Measurements from ENCODE around the gene NNAT.

NNAT gene

DNA sequence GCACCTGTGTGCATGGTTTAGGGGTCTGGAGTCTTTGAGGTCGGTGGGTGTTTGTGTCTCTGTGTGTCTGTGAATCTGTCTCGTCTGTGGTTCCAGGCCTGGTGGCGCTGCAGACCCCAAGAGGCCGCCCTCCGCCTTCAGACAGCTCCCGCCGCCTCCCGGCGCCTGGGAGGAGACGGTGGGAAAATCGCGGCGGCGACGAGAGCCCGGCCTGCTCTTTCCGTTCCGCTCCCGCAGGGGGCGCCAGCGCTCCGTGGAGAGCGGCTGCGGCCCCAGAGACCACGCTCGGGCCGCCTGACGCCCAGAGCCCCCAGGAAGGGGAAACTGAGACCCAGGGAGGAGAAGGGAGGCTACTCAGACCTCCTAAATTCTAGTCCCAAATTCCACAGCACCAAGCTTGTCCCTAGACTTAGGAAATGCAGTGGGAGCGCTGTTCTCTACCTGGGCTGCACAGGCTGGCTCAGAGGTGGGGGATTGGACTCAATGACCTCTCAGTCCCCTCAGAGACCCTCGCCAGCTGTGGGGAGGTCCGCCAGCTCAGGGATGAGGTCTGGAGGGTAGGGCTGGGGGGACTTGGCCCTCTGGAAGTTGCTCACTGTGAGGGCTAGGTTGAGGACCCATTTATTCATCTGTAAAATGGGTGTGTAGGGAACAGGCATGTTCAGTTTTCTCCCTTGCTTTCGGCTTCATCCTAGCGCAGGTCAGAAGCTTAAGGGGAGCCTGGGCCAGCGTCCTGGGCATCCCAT, 43.5 kb downstream of the NNAT start:
- DNase-seq (ENCODE audit: low read depth, low spot score), result no peak

GRCh38 chr20:37565134-37565811, 44.2 kb downstream of the NNAT start:
- no peak for DNase-seq (ENCODE audit: low read depth, low spot score)
- no peak overlapping the region for H3K27ac ChIP-seq

More for the DNA sequence above, 43.5 kb downstream of the NNAT start:
- H3K27ac ChIP-seq, result no peak overlapping the region

DNA sequence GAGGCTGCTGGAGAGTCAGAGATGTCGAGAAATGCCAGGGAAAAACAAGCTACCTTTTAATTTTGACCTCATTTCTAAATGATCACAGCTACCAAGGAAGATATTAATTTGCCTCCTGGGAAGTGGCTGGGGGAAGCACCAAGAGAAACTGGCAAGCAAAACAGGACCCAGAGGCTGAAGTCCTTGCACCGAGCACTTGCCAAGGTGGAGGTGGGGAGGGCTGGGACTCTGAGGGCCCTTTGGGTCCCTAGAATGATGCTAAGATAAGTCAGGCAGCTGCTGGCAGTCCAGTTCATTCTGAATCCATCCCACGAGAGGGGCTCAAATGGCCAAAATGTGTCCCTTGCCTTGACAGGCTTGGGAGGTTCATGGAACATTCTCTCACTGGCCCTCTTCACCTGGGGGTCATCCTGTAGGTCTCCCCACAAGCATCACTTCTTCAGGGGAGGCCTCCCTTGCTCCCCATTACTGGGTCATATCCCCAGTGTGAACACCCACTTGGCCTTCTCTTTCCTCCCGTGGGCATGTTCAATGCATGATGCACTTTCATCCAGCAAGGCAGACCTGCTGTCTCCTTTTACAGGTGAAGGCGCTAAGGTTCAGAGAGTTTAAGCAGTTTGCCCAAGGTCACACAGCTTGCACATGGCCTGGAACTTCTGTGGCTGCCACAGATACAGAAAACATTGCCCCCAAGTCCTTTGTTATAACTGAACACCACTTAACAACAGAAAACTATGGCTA, 45.7 kb downstream of the NNAT start:
- no peak for DNase-seq (ENCODE audit: low read depth, low spot score)

GRCh38 chr20:37567331-37567665, 46.2 kb downstream of the NNAT start:
- H3K27ac ChIP-seq, result no peak overlapping the region
- DNase-seq (ENCODE audit: low read depth, low spot score), result no peak

More for the DNA sequence above, 45.7 kb downstream of the NNAT start:
- no peak overlapping the region for H3K27ac ChIP-seq

DNA sequence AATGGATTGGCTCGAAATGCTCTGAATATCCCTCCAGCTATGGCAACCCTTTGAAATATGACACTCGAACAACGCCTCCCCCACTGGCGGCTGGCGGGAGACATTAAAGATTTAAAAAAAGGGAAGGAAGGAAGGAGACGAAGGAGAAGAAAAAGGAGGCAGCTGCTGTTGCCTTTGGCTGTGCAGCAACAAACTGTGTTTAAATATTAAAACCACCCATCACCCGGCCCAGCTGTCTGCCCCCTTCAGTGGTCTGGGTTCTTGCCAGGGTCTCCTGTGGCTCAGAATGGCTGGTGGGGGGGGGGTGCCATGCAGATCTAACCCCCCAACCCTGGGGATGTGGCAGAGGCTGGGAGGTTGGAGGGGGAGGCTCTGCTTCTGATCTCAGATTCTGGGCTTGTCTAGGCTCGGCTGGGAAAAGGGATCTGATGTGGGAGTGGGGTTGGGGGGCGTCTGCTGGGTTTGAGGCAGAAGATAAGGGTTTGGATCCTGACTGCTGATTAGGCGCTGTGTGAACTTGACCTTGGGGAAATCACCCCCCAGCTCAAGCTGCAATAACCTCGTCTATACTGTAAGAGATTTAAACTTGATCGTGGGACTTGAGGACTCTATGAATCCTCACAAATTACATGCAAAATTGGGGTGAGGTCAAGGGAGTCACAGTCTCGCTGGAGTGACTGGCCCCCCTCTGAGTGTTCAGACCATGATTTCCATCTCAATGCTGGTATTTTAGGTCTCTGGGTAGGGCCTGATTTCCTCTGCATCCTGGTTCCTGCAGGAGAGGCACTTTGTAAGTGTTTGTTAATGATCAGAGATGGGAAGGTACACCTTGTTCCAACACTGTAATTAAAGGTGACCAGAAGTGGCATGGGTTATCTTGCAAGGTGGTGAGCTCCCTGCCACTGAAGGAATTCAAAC, 46.9 kb downstream of the NNAT start:
- H3K27ac ChIP-seq, result no peak overlapping the region
- DNase-seq (ENCODE audit: low read depth, low spot score), result no peak

DNA sequence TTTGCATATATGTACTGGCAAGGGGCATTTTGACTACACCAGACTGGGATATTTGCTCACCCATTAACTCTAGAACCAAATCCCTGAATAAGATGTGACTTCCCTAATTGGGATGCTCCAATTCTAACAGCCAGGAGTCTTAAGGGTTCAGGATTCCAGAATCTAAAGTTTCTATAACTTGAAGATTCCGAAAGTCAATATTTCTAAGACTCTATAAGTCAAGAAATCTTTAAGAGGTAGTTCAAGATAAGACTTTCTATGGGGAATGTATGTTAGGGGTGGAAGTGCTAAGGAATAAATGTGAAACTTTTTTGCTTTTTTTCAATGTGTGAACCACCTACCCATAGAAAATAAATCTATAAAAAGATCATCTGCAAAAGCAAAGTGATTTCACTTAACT, 49.4 kb downstream of the NNAT start:
- no peak for DNase-seq (ENCODE audit: low read depth, low spot score)
- no peak overlapping the region for H3K27ac ChIP-seq

DNA sequence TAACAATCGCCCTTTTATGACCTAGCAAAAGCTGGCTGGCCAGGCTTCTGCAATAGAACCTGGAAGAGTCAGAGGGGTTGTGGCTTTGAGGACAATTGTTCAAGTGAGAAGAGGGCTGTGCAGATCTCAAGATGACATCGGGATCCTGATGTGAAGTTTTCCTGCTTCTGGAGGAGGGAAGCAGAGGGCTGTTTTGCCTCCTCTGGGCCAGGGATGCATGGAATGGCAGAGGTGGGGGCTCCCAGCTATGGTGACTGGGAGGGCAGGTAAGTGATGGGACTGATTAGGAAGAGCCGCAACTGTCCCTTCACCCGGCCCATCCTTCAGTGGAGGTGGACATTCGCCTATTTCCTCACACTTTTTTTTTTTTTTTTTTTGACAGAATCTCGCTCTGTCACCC, 50.0 kb downstream of the NNAT start:
- no peak overlapping the region for H3K27ac ChIP-seq
- DNase-seq (ENCODE audit: low read depth, low spot score), result no peak

Data from epithelial cell of prostate (primary cell).